Measurements from ENCODE around the gene TLK1.

The TLK1 gene

GRCh38 chr2:170969030-170969429, 191.7 kb downstream of the TLK1 start:
- H3K27ac ChIP-seq = no peak overlapping the region
- H3K4me3 ChIP-seq (ENCODE audit: low read depth, low read length) = no peak overlapping the region
- no peaks in the 10 kb centered on the region for H3K9me3 ChIP-seq (ENCODE audit: control insufficient read depth, low read length)
- no peak for TF ChIP-seq CTCF (IDR thresholded peaks at IDR 0.05)
- H3K79me2 ChIP-seq = no peaks in the 10 kb centered on the region
- H3K27me3 ChIP-seq (ENCODE audit: control insufficient read depth, insufficient read depth, low read length) = no peaks in the 10 kb centered on the region
- no peak overlapping the region for H3K4me2 ChIP-seq (ENCODE audit: low read length)
- H3K9ac ChIP-seq = no peak overlapping the region
- H3K4me1 ChIP-seq = peaks cover 2% of the 10 kb centered on the region
- H2AFZ ChIP-seq = no peak overlapping the region
- no peaks in the 10 kb centered on the region for H3K36me3 ChIP-seq (ENCODE audit: control insufficient read depth, insufficient read depth, low read length)

GRCh38 chr2:170968205-170969003, 192.3 kb downstream of the TLK1 start:
- Histone ChIP-seq H3K27ac (no peak overlapping the region), H2AFZ (no peak overlapping the region), H3K79me2 (no peaks in the 10 kb centered on the region), H3K27me3 (ENCODE audit: control insufficient read depth, insufficient read depth, low read length) (no peaks in the 10 kb centered on the region), H3K4me3 (ENCODE audit: low read depth, low read length) (no peak overlapping the region), H3K9ac (no peak overlapping the region), H3K4me2 (ENCODE audit: low read length) (no peak overlapping the region), H3K36me3 (ENCODE audit: control insufficient read depth, insufficient read depth, low read length) (no peaks in the 10 kb centered on the region), H3K4me1 (peaks cover 2% of the 10 kb centered on the region), H3K9me3 (ENCODE audit: control insufficient read depth, low read length) (no peaks in the 10 kb centered on the region)
- TF ChIP-seq CTCF (IDR thresholded peaks at IDR 0.05) = no peak

- no peak for TF ChIP-seq CTCF (IDR thresholded peaks at IDR 0.05)
- Histone ChIP-seq H3K4me1 (no peaks in the 10 kb centered on the region), H3K79me2 (no peaks in the 10 kb centered on the region), H3K4me2 (ENCODE audit: low read length) (no peak overlapping the region), H3K27me3 (ENCODE audit: control insufficient read depth, insufficient read depth, low read length) (no peaks in the 10 kb centered on the region), H2AFZ (no peak overlapping the region), H3K27ac (no peak overlapping the region), H3K36me3 (ENCODE audit: control insufficient read depth, insufficient read depth, low read length) (no peaks in the 10 kb centered on the region), H3K9me3 (ENCODE audit: control insufficient read depth, low read length) (no peaks in the 10 kb centered on the region), H3K9ac (no peak overlapping the region), H3K4me3 (ENCODE audit: low read depth, low read length) (no peak overlapping the region)
Measured at GRCh38 chr2:170967553-170967952, 193.1 kb downstream of the TLK1 start.

GRCh38 chr2:170966648-170967396, 193.9 kb downstream of the TLK1 start:
- peak; percentile 13 for TF ChIP-seq CTCF (IDR thresholded peaks at IDR 0.05)
- no peaks in the 10 kb centered on the region for H3K36me3 ChIP-seq (ENCODE audit: control insufficient read depth, insufficient read depth, low read length)

More at GRCh38 chr2:170966648-170967396, 193.9 kb downstream of the TLK1 start:
- Histone ChIP-seq H3K9ac (no peak overlapping the region), H2AFZ (no peak overlapping the region), H3K9me3 (ENCODE audit: control insufficient read depth, low read length) (no peaks in the 10 kb centered on the region), H3K27me3 (ENCODE audit: control insufficient read depth, insufficient read depth, low read length) (no peaks in the 10 kb centered on the region), H3K4me3 (ENCODE audit: low read depth, low read length) (no peak overlapping the region), H3K27ac (no peak overlapping the region), H3K4me1 (no peaks in the 10 kb centered on the region), H3K79me2 (no peaks in the 10 kb centered on the region), H3K4me2 (ENCODE audit: low read length) (no peak overlapping the region)
